ENCODE results near the gene KLK5. TPM values are rescaled to one million over a fixed set of nuclear protein-coding genes. Genes with fewer than 3 reads are reported as not detected.

Gene KLK5
- polyA plus RNA-seq, 1 donor from 2014 or later, result not detected

- H3K4me3 ChIP-seq (ENCODE audit: low read length), result no peak overlapping the region
- no peak overlapping the region for H3K4me2 ChIP-seq (ENCODE audit: low read length)
- H2AFZ ChIP-seq (ENCODE audit: low read depth, low read length), result no peak overlapping the region
- H3K9ac ChIP-seq (ENCODE audit: low read length), result no peak overlapping the region
- TF ChIP-seq RAD21 (conservative IDR thresholded peaks at IDR 0.05) (no peak), SMC3 (conservative IDR thresholded peaks at IDR 0.05; ENCODE audit: poor library complexity) (no peak), MXI1 (conservative IDR thresholded peaks at IDR 0.05; ENCODE audit: poor library complexity, severe bottlenecking) (no peak), CTCF (IDR thresholded peaks at IDR 0.05; ENCODE audit: poor library complexity, severe bottlenecking) (no peak), POLR2AphosphoS5 (IDR thresholded peaks at IDR 0.05) (no peak), EP300 (conservative IDR thresholded peaks at IDR 0.05; ENCODE audit: poor library complexity, severe bottlenecking) (no peak), EZH2 (IDR thresholded peaks at IDR 0.05; ENCODE audit: borderline replicate concordance, insufficient read depth, low read length, poor library complexity, severe bottlenecking) (no peak), TAF1 (IDR thresholded peaks at IDR 0.05; ENCODE audit: low read depth) (no peak), REST (IDR thresholded peaks at IDR 0.05; ENCODE audit: borderline replicate concordance) (no peak)
- no peaks in the 10 kb centered on the region for H3F3A ChIP-seq (ENCODE audit: insufficient read depth, low read length, poor library complexity, severe bottlenecking)
- no peaks in the 10 kb centered on the region for H3K9me2 ChIP-seq (ENCODE audit: insufficient read depth, low read length)
- no peak overlapping the region for H3K27ac ChIP-seq (ENCODE audit: low read length)
- H3K79me2 ChIP-seq (replicated peaks; ENCODE audit: insufficient read depth, low read length), result no peaks in the 10 kb centered on the region
- no peaks in the 10 kb centered on the region for H4K20me1 ChIP-seq (ENCODE audit: insufficient read depth)
- H3K27me3 ChIP-seq (ENCODE audit: insufficient read depth, low read depth, low read length), result no peaks in the 10 kb centered on the region
- no peaks in the 10 kb centered on the region for H3K9me3 ChIP-seq (ENCODE audit: low read length)
- no peaks in the 10 kb centered on the region for H3K36me3 ChIP-seq (ENCODE audit: insufficient read depth, low read length)
Measured at GRCh38 chr19:50897612-50898011, 55.2 kb downstream of the KLK5 start.

GRCh38 chr19:50897191-50897607 lies 55.6 kb downstream of the KLK5 start:
- no peaks in the 10 kb centered on the region for H3F3A ChIP-seq (ENCODE audit: insufficient read depth, low read length, poor library complexity, severe bottlenecking)
- no peaks in the 10 kb centered on the region for H3K27me3 ChIP-seq (ENCODE audit: insufficient read depth, low read depth, low read length)
- no peaks in the 10 kb centered on the region for H3K79me2 ChIP-seq (replicated peaks; ENCODE audit: insufficient read depth, low read length)
- H3K9me2 ChIP-seq (ENCODE audit: insufficient read depth, low read length), result no peaks in the 10 kb centered on the region
- H3K27ac ChIP-seq (ENCODE audit: low read length), result no peak overlapping the region
- H3K9me3 ChIP-seq (ENCODE audit: low read length), result no peaks in the 10 kb centered on the region
- no peaks in the 10 kb centered on the region for H4K20me1 ChIP-seq (ENCODE audit: insufficient read depth)
- TF ChIP-seq POLR2AphosphoS5 (IDR thresholded peaks at IDR 0.05) (no peak), EP300 (conservative IDR thresholded peaks at IDR 0.05; ENCODE audit: poor library complexity, severe bottlenecking) (no peak)
- no peak overlapping the region for H3K4me2 ChIP-seq (ENCODE audit: low read length)
- H3K4me3 ChIP-seq (ENCODE audit: low read length), result no peak overlapping the region
- no peaks in the 10 kb centered on the region for H3K36me3 ChIP-seq (ENCODE audit: insufficient read depth, low read length)
- no peak overlapping the region for H3K9ac ChIP-seq (ENCODE audit: low read length)
- H2AFZ ChIP-seq (ENCODE audit: low read depth, low read length), result no peak overlapping the region

Data from neural cell (in vitro differentiated cells).